Left kidney (tissue), 2 donors: Measurements from ENCODE around the gene FABP1. TPM values are rescaled to one million over a fixed set of nuclear protein-coding genes. Genes with fewer than 3 reads are reported as not detected.

Experiments
- DNase-seq: peaks from one replicate; pipeline ENCODE4 v3.0.0-alpha.2; 2013
- polyA plus RNA-seq: library from polyadenylated mRNA; unstranded; fragments of 120-200 nt; gene quantifications from one replicate; pipeline ENCODE4 v1.2.1, GENCODE V29; 2013; ENCODE audit not compliant: insufficient read length

Gene FABP1
- polyA plus RNA-seq, 1 donor, result 21.2 TPM

- DNase-seq, result no peak
These were observed 11.9 kb upstream of the FABP1 start for GRCh38 chr2:88139804-88140203.

DNA sequence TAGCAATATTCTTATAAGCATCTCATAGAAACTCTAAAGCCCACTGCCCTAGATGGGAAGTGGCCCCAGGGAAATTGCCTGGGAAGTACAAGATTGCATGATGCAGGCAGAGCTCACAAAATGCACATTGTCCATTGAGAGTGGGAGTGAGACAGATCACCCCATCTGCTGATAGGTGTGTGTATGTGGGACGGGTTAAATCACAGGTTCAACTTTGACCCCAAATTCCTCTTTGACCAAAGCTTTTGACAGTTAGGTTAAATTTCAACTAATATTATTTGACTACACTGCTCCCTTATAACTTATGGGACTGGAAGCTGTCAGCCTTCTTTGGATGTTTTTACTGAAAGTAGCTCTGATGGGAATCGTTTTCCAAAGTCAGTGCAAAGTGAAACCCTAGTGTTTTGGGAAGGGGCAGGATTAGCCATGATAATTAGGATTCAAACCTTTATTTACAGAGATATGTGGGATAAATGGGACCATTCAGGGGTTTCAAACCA is 11.4 kb upstream of the FABP1 start:
- no peak for DNase-seq

DNA sequence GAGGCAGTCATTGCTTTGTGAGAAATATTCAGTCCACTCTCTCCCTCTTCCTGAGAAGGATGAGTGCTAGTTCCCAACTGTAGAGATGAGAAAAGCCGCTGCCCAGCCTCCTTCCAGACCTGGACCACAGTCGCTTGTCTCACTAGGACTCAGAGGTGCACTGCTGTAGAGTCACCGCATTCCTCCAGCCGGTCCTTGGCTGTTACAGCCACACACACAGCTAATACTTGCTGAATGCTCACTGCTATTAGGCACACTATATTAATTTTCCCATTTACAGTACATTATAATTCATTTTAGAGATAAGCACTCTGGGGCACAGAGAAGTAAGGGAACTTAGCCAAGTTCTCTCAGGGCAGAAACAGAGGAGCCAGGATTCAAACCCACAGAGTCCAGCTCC is 10.0 kb upstream of the FABP1 start:
- no peak for DNase-seq

GRCh38 chr2:88136817-88137216 is 9.0 kb upstream of the FABP1 start:
- no peak for DNase-seq

GRCh38 chr2:88133875-88134274 is 6.0 kb upstream of the FABP1 start:
- DNase-seq, result no peak

- DNase-seq, result no peak
These were observed 4.1 kb upstream of the FABP1 start for GRCh38 chr2:88131999-88132368.

DNA sequence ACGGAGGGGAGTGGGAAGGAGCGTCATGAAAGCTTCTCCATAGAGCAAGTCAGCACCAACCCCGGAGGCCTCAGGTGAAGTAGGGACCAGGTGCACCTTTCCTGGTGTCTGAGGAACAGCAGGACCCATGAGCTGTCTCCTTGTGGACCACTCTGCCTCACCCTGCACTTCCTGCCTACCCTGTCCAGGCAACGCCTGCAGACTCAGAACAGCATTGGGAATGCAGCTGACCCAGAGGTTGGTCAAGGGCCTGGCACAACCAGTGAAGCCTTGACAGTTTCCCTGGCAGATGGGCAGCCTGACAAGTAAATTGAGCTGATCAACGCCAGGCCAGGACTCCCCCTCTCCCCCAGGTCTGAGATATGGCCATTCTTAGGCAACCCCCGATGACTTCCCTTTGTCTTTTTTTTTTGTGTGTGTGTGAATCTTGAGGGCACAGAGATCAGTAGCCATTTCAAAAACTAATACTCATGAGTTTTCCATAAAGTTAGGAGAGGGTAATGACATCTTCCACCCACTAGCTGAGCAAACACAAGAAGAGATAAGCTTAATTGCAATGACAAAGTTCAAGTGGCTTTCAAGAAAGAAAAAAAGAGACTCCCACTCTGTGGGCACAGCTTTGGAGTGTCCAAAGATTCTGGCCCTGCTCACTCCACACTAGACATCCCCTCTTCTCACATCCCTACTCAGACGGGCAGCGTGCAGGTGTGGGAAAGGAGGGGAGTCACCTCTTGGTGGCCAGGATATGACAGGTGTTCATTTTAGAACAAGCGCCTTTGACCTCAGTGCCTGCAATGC is 3.5 kb upstream of the FABP1 start:
- DNase-seq, result no peak

GRCh38 chr2:88129313-88129959 is 1.6 kb upstream of the FABP1 start:
- DNase-seq, result no peak

DNA sequence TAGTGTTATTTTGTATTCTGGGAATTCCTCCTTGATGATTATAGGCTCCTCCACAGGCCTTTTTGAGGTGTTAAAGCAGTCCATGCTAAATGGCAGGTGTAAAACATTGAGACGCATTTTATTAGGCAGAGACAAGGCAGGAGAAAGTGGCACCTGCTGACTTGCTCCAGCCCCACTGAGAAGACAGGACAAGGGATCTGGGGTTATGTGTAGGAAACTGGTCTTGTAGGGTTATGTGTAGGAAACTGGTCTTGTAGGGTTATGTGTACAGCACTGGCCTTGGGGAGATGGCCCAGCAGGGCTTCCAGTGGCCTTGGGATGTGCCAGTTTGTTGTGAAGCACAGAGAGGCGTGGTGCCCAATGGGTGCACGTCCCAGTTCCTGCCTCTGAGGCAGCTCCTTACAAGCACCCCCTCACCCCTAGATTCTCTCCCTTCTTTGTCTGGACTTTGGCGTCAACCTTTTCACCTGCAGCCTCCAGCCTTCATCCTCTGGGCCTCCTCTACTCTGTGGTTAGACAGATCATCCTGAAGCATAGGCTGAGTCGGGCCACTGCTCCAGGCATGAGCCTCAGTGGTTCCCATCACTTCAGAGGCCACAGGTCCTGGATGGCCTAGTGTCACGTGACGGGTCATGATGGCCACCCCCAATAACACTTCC is 921 bp upstream of the FABP1 start:
- no peak for DNase-seq

GRCh38 chr2:88127638-88127887 is 299 bp downstream of the FABP1 start:
- DNase-seq, result no peak

- DNase-seq, result no peak
These were observed 857 bp downstream of the FABP1 start for GRCh38 chr2:88126772-88127637.

- DNase-seq, result no peak
These were observed 1.7 kb downstream of the FABP1 start for GRCh38 chr2:88125924-88126771.

- no peak for DNase-seq
These were observed 2.4 kb downstream of the FABP1 start for GRCh38 chr2:88125344-88125923.

GRCh38 chr2:88123975-88124917 is 3.6 kb downstream of the FABP1 start:
- DNase-seq, result no peak

- DNase-seq, result no peak
These were observed 4.5 kb downstream of the FABP1 start for GRCh38 chr2:88123164-88123974.

DNA sequence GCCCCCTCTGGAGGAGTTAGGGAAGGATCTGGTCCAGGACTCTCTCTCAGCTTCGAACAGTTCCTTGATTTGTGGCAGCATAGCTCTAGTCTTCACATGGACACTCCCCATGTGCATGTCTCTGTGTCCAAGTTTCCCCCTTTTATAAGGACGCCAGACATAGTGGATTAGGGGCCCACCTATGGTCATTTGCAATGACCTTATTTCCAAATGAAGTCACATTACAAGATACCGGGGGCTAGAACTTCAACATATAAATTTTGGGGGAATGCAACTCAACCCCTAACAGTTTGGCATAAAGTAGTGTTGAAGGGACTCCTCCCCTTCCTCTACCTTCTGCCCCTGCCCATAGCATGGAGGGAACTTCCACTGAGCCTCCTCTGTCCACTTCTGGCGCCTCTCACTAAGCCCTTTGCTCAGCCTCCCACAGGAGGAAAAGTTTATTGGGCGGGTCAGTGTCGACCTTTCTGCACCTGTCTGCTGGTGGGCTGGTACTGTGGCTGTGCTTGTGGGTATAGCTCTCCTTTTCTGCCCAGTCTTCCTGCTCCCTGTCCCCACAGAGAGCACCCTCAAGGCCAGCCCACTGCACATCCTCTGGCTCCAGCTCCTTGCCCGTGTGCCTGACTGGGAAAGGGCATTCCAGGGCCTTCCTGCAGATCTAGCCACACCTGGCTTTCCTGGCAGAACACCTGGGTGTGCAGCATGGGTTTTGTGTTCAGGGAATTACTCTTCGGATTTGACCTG is 5.5 kb downstream of the FABP1 start:
- DNase-seq, result no peak

DNA sequence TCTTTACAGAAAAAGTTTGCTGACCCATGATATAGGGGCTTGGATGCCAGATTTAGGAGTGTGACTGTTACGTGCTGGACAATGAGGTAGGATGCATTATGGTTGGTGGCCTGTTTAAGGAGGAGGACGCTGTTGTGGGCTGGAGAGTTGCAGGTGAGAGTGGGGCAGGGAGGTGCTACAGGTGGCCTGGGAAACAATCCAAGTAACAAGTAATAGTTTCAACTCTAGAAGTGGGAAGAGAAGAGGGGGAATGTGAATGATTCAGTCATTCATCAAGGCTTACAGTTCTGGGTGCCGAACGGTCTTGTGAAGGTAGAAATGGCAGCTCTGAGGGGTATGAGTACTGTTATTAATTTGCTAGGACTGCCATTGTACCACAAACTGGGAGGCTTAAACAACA is 6.2 kb downstream of the FABP1 start:
- DNase-seq, result no peak

- DNase-seq, result no peak
These were observed 9.9 kb downstream of the FABP1 start for GRCh38 chr2:88117973-88118372.
